IPS DF 6.9 (cell line): ENCODE data around the gene PCDHB11.
"Not testable (repeated sequence)": the region's sequence is repeated elsewhere in the genome, so short reads cannot be mapped to it uniquely, and the experiment has no call there.

Source experiments
- DNase-seq: peaks from one replicate; pipeline ENCODE4 v3.0.0-alpha.2; 2013; ENCODE audit warnings: low read depth, low spot score
- H3K27ac ChIP-seq: one replicate; pipeline ENCODE4 v1.5.1; 2013; ENCODE audit warnings: low read length, control low read depth
- H3K27me3 ChIP-seq: 2 replicates; pipeline ENCODE4 v1.6.1; 2013; ENCODE audit warnings: mild to moderate bottlenecking, low read length; ENCODE audit not compliant: control insufficient read depth, insufficient read depth
- H3K36me3 ChIP-seq: 2 replicates; pipeline ENCODE4 v1.6.1; 2013; ENCODE audit warnings: low read length; ENCODE audit not compliant: control insufficient read depth, insufficient read depth
- H3K4me1 ChIP-seq: 2 replicates; pipeline ENCODE4 v1.6.1; 2013; ENCODE audit warnings: low read length; ENCODE audit not compliant: control insufficient read depth, insufficient read depth
- H3K4me3 ChIP-seq: 2 replicates; pipeline ENCODE4 v1.5.1; 2013; ENCODE audit warnings: mild to moderate bottlenecking, low read length
- H3K9me3 ChIP-seq: 2 replicates; pipeline ENCODE4 v1.6.1; 2013; ENCODE audit warnings: low read length, inconsistent platforms; ENCODE audit not compliant: control insufficient read depth, insufficient read depth
- WGBS: extraction: QIAGEN DNeasy Blood & Tissue Kit; methylation state at CpG from one replicate; pipeline ENCODE4 v1.1.7; 2013; ENCODE audit warnings: mixed read lengths, missing lambda C conversion rate; ENCODE audit not compliant: insufficient read length, insufficient coverage; 5-methylcytosine and 5-hydroxymethylcytosine counted together

Gene PCDHB11

GRCh38 chr5:141213656-141214339 lies 14.4 kb downstream of the PCDHB11 start, which contains the start of gene PCDHB13:
PCDHB13 (plus strand) TSS chr5:141213919; CDS start chr5:141214124, 205 bp downstream.
- not testable (repeated sequence) for H3K4me3 ChIP-seq, DNase-seq, H3K36me3 ChIP-seq, H3K27me3 ChIP-seq, H3K9me3 ChIP-seq, H3K4me1 ChIP-seq, H3K27ac ChIP-seq
- no CpG with 5 or more reads among the region's 18 CpGs for WGBS

- not testable (repeated sequence) for H3K27ac ChIP-seq, DNase-seq, H3K36me3 ChIP-seq, H3K4me3 ChIP-seq, H3K4me1 ChIP-seq, H3K27me3 ChIP-seq, H3K9me3 ChIP-seq
- no CpG with 5 or more reads among the region's 12 CpGs for WGBS
These were observed 15.2 kb downstream of the PCDHB11 start for GRCh38 chr5:141214583-141214982.

GRCh38 chr5:141215504-141215903 lies 16.1 kb downstream of the PCDHB11 start:
- WGBS, result no CpG with 5 or more reads among the region's 40 CpGs
- not testable (repeated sequence) for H3K27ac ChIP-seq, H3K36me3 ChIP-seq, H3K4me3 ChIP-seq, DNase-seq, H3K9me3 ChIP-seq, H3K4me1 ChIP-seq, H3K27me3 ChIP-seq

- DNase-seq, H3K36me3 ChIP-seq, H3K27me3 ChIP-seq, H3K4me3 ChIP-seq, H3K4me1 ChIP-seq, H3K9me3 ChIP-seq, H3K27ac ChIP-seq: not testable (repeated sequence)
- WGBS, result no CpG with 5 or more reads among the region's 26 CpGs
These were observed 16.6 kb downstream of the PCDHB11 start for GRCh38 chr5:141216035-141216434.

- no CpG with 5 or more reads among the region's 15 CpGs for WGBS
- no peak within 1 kb of the TSS for H3K27ac ChIP-seq
- no peak within 1 kb of the TSS; the same call in 1 of the 2 replicates for H3K4me3 ChIP-seq
- no peaks in the 10 kb centered on the region for H3K27me3 ChIP-seq
- no peaks in the 10 kb centered on the region for H3K36me3 ChIP-seq
- no peaks in the 10 kb centered on the region for H3K4me1 ChIP-seq
- no peaks in the 10 kb centered on the region for H3K9me3 ChIP-seq
- no peak for DNase-seq
These were observed 23.8 kb downstream of the PCDHB11 start, which contains the start of gene PCDHB14 for GRCh38 chr5:141223112-141223783. PCDHB14 (plus strand) TSS chr5:141223343; CDS start chr5:141223506, 163 bp downstream.

GRCh38 chr5:141224844-141225243 lies 25.4 kb downstream of the PCDHB11 start:
- not testable (repeated sequence) for H3K4me3 ChIP-seq, H3K27ac ChIP-seq, H3K36me3 ChIP-seq, H3K9me3 ChIP-seq, H3K4me1 ChIP-seq, H3K27me3 ChIP-seq, DNase-seq
- no CpG with 5 or more reads among the region's 40 CpGs for WGBS

- not testable (repeated sequence) for H3K27ac ChIP-seq, H3K4me3 ChIP-seq, H3K36me3 ChIP-seq, H3K9me3 ChIP-seq, H3K27me3 ChIP-seq, H3K4me1 ChIP-seq, DNase-seq
- no CpG with 5 or more reads among the region's 30 CpGs for WGBS
These were observed 26.0 kb downstream of the PCDHB11 start for GRCh38 chr5:141225421-141225820.

- DNase-seq, result no peak
- no CpG with 5 or more reads among the region's 15 CpGs for WGBS
- Histone ChIP-seq H3K9me3 (no peaks in the 10 kb centered on the region; the same call in 1 of the 2 replicates), H3K4me1 (no peaks in the 10 kb centered on the region), H3K27ac (no peak overlapping the region), H3K36me3 (no peaks in the 10 kb centered on the region), H3K27me3 (no peaks in the 10 kb centered on the region), H3K4me3 (no peak overlapping the region)
These were observed 34.8 kb downstream of the PCDHB11 start for GRCh38 chr5:141234109-141234667.

- H3K9me3 ChIP-seq, H3K4me3 ChIP-seq, H3K27me3 ChIP-seq, H3K27ac ChIP-seq, H3K36me3 ChIP-seq, DNase-seq, H3K4me1 ChIP-seq: not testable (repeated sequence)
- no CpG with 5 or more reads among the region's 40 CpGs for WGBS
These were observed 36.5 kb downstream of the PCDHB11 start for GRCh38 chr5:141235922-141236321.

GRCh38 chr5:141236516-141237313 lies 37.3 kb downstream of the PCDHB11 start:
- H3K27ac ChIP-seq, result no peak overlapping the region
- H3K4me3 ChIP-seq, result no peak overlapping the region
- no peaks in the 10 kb centered on the region for H3K4me1 ChIP-seq

More at GRCh38 chr5:141236516-141237313, 37.3 kb downstream of the PCDHB11 start:
- Histone ChIP-seq H3K36me3 (no peaks in the 10 kb centered on the region), H3K9me3 (no peaks in the 10 kb centered on the region; the same call in 1 of the 2 replicates), H3K27me3 (no peaks in the 10 kb centered on the region; the same call in 1 of the 2 replicates)
- WGBS, result no CpG with 5 or more reads among the region's 32 CpGs
- no peak for DNase-seq
